GM23248 (cell line): ENCODE data around the gene CPNE6.

Source experiments
- EZH2 ChIP-seq: fragments of 200-600 bp; sonication (generic); IDR thresholded peaks from 2 replicates; pipeline ENCODE4 v1.6.1; 2018; ENCODE audit warnings: antibody characterized with exemption, mild to moderate bottlenecking; ENCODE audit not compliant: insufficient read depth, poor library complexity, severe bottlenecking
- EZH2phosphoT487 ChIP-seq: fragments of 200-600 bp; sonication (generic); IDR thresholded peaks from 2 replicates; pipeline ENCODE4 v1.6.1; 2018; ENCODE audit warnings: antibody characterized with exemption, moderate library complexity, mild to moderate bottlenecking, low read depth; ENCODE audit not compliant: insufficient read depth

- no peak for TF ChIP-seq EZH2
- no peak for TF ChIP-seq EZH2phosphoT487
Measured at GRCh38 chr14:24075485-24076301, 4.3 kb downstream of the CPNE6 start.
